Activated CD8-positive, alpha-beta memory T cell treated with anti-CD3 and anti-CD28 coated beads, Interleukin-2, amount 10 ng/mL, durations not matched to agents 7 days and 5 days (primary cell): Measurements from ENCODE around the gene RNF20. TPM values are rescaled to one million over a fixed set of nuclear protein-coding genes. Genes with fewer than 3 reads are reported as not detected.
"Not testable (repeated sequence)": the region's sequence is repeated elsewhere in the genome, so short reads cannot be mapped to it uniquely, and the experiment has no call there.

Experiments used
- ATAC-seq: fragments of 150-1000 bp; cut with Tn5 transposase; one replicate; pipeline ENCODE4 v1.10.0; 2021; ENCODE audit warnings: moderate library complexity
- CTCF ChIA-PET: fragments of 350-600 bp; sonication (Branson Sonifier 250); formaldehyde crosslinking; loops from one replicate; lab custom pipeline; 2021; ENCODE audit warnings: antibody characterized with exemption; lab: Charles Lee
- DNase-seq: peaks from one replicate; pipeline ENCODE4 v3.0.0-alpha.2; 2020
- H3K27ac Mint-ChIP-seq: one replicate; pipeline ENCODE4 v1.8.0; 2021; ENCODE audit warnings: mild to moderate bottlenecking, mixed read lengths
- H3K27me3 Mint-ChIP-seq: one replicate; pipeline ENCODE4 v1.8.0; 2021; ENCODE audit warnings: mixed read lengths
- H3K36me3 Mint-ChIP-seq: one replicate; pipeline ENCODE4 v1.8.0; 2021; ENCODE audit warnings: mild to moderate bottlenecking, mixed read lengths
- H3K4me1 Mint-ChIP-seq: one replicate; pipeline ENCODE4 v1.8.0; 2021; ENCODE audit warnings: mixed read lengths
- H3K4me3 Mint-ChIP-seq: one replicate; pipeline ENCODE4 v1.8.0; 2021; ENCODE audit warnings: mild to moderate bottlenecking, moderate library complexity, mixed read lengths
- H3K9me3 Mint-ChIP-seq: one replicate; pipeline ENCODE4 v1.8.0; 2022; ENCODE audit warnings: low read depth, mixed read lengths
- total RNA-seq, 2 experiments: library from RNA; stranded (reverse); gene quantifications; one replicate each; pipeline ENCODE4 v1.2.3, GENCODE V29; 2021

Gene RNF20
- total RNA-seq, 2 experiments from 2014 or later: 39.0 to 40.6 TPM

DNA sequence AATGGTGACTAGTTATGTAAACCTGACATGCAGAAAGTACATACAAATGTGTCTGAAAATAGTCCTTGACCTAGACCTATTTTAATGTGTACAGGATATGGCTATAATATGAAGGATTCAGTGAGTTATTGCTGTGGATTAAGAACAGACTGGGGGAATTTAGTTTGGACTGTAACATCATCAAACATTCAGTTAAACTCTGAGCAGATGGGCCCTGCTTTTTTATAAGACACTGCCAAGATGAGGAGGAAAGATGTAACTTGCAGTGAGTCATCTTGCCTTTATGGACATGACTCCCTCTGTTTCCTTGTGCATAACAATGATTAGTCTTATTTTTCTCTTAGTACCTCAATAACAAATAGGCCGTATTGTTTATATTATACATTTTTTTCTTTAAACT lies 48.9 kb downstream of the RNF20 start:
- DNase-seq (no peak), ATAC-seq (no peak)
- CTCF ChIA-PET: no interaction called here
- H3K4me3 Mint-ChIP-seq: no peak overlapping the region
- H3K27ac Mint-ChIP-seq: no peak overlapping the region
- H3K27me3 Mint-ChIP-seq: peaks cover 2% of the 10 kb centered on the region
- peaks cover 16% of the 10 kb centered on the region for H3K4me1 Mint-ChIP-seq
- H3K36me3 Mint-ChIP-seq: peaks cover 3% of the 10 kb centered on the region
- no peaks in the 10 kb centered on the region for H3K9me3 Mint-ChIP-seq

DNA sequence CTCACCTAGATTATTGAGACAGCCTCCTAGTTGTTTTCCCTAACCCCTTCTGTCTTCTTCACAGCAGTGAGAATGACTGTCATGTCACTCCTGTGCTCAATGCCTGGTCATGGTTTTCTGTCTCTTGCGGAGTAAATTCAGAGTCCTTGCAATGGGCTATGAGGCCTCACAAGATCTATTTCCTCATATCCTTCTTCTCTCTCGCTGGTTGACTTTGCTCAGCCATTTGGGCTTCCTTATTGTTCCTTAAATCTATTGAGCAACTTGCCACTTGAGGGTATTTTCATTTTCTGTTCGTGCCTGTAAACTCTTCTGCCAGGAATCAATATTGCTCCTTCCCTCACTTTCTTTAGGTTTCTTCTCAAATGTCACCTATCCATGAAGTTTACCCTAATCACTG lies 52.1 kb downstream of the RNF20 start:
- ATAC-seq (no peak), DNase-seq (no peak)
- Mint-ChIP-seq H3K36me3 (peaks cover 3% of the 10 kb centered on the region), H3K9me3 (no peaks in the 10 kb centered on the region), H3K27me3 (peaks cover 2% of the 10 kb centered on the region), H3K4me3 (no peak overlapping the region), H3K4me1 (peaks cover 16% of the 10 kb centered on the region), H3K27ac (no peak overlapping the region)
- CTCF ChIA-PET: no interaction called here

DNA sequence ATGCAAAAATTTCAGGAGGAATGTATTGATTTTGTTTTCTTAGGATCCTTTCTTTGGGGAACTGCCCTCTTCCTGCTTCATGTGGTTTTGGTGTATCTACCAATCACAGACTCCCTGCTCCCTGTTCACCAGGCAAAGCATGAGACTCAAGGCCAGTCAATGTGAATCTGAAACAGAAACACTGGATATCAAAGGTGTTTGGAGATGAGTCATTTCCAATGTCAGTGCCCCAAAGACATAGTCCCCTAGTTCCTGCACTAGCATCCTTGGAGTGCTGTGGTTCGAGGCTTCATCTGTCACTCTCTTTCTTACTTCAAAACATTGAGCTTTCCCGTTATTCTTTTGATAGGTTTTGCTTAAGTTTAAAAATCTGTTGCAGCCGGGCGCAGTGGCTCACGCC lies 53.0 kb downstream of the RNF20 start:
- CTCF ChIA-PET: no interaction called here

DNA sequence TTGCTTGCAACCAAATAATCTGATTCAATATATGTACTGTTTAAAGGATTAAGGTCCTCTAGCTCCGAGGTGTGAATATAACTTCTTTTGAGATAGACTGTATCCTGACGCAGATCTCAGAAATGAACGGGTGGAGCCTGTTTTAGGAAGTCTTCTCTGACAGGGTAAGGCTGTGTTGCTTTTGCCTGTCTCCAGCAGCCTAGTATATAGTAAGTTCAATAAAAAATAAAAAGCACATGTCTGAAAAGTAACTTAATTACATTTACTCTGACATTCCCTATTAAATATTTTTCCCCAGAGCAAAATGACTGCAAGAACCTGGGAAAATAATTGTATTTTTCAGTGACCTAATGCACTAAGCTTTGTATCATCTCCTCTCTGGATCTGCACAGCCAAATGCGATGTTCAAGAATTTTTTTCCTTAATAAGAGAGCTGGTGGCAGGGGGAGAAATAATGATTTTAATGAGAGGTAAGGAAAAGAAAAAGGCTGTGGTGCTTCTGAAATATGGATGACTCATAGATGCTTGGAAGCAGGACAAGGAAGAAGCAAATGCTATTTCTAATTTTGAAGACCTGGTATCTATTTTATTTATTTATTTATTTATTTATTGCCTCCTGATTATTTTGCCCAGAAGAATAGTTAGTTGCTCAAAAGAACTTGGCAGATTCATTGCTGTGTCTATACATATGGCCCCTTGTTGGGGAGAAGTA lies 53.8 kb downstream of the RNF20 start:
- CTCF ChIA-PET: no interaction called here
- Mint-ChIP-seq H3K36me3 (peaks cover 3% of the 10 kb centered on the region), H3K9me3 (no peaks in the 10 kb centered on the region), H3K27me3 (peaks cover 2% of the 10 kb centered on the region), H3K4me3 (no peak overlapping the region), H3K27ac (no peak overlapping the region), H3K4me1 (peaks cover 16% of the 10 kb centered on the region)
- DNase-seq (no peak), ATAC-seq (no peak)

More for the DNA sequence above, 53.0 kb downstream of the RNF20 start:
- Mint-ChIP-seq H3K4me3 (no peak overlapping the region), H3K9me3 (no peaks in the 10 kb centered on the region), H3K4me1 (peaks cover 16% of the 10 kb centered on the region), H3K27ac (no peak overlapping the region), H3K36me3 (peaks cover 3% of the 10 kb centered on the region), H3K27me3 (peaks cover 2% of the 10 kb centered on the region)
- DNase-seq (peak; percentile 59), ATAC-seq (peak; percentile 94)

DNA sequence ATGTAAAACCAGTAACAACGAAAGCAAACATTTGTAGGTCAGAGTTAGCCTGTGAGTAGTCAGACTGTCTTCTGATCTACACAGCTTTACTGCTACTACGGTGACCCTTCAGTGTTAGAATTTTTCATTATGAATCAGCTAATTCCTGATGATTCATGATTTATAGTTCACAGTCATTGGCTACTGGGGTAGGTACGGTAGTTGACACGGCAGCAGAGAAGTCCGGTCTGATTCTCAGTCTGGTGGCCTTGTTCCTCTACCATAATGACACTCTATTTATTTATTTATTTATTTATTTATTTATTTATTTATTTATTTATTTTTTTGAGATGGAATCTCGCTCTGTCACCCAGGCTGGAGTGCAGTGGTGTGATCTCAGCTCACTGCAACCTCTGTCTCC lies 56.4 kb downstream of the RNF20 start:
- H3K4me1 Mint-ChIP-seq: peaks cover 16% of the 10 kb centered on the region
- CTCF ChIA-PET, H3K27ac Mint-ChIP-seq, H3K4me3 Mint-ChIP-seq, H3K36me3 Mint-ChIP-seq, H3K9me3 Mint-ChIP-seq, H3K27me3 Mint-ChIP-seq, DNase-seq: not testable (repeated sequence)
- peak; percentile 15 for ATAC-seq

DNA sequence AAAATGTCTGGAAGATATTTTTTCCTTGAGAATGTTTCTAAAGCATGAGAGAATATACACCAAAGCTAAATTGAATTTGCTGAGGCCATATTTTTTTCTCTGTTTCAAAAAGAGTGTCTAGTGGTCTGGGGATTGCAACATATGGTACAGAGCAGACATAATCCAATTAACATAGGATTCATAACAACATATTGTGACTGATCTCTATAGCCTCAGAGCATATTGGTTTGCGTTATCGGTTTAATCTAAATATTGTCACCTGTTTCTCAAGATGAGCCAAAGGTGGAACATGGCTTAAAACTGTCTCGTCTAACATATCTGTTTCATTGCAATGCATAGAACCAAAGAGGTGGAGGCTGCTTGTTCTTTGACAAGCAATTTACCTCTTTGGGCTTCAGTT lies 57.2 kb downstream of the RNF20 start:
- no peak for DNase-seq
- Mint-ChIP-seq H3K27me3 (peaks cover 4% of the 10 kb centered on the region), H3K9me3 (no peaks in the 10 kb centered on the region), H3K4me1 (peaks cover 13% of the 10 kb centered on the region), H3K4me3 (no peak overlapping the region), H3K27ac (no peak overlapping the region), H3K36me3 (no peaks in the 10 kb centered on the region)
- CTCF ChIA-PET: no interaction called here
- no peak for ATAC-seq

DNA sequence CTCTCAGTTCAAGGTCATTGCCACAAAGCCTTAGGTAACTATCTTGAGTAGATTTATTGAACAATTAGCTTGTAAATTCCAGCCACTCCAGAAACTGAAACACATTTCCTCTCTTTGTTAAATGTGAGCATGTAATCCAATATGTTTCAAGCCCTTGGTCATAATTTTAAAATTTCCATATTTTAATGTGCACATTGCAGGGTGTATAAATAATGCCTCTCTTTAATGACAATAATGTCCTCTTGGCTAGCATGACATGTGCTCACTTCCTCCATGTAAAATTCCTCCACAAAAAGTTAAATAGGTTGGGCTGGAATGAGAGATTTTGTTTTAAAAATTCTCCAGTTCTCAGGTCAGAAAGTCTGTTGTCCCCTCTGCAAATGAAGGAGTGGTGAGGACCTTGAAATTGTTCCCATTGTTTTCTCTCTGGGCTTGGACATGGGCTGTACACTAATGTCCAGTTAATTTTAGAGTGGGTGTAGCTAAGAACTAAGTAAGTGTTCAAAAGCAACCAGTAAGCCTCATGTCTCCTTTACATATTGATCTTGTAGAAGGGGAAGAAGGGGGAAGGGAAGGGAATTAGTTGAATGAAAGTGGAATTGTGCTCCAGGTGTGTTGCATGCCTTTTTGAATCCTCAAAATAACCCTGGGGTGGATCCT lies 58.3 kb downstream of the RNF20 start:
- Mint-ChIP-seq H3K9me3 (no peaks in the 10 kb centered on the region), H3K4me1 (peaks cover 3% of the 10 kb centered on the region), H3K36me3 (no peaks in the 10 kb centered on the region), H3K27me3 (peaks cover 2% of the 10 kb centered on the region), H3K4me3 (no peak overlapping the region), H3K27ac (no peak overlapping the region)
- DNase-seq: no peak
- CTCF ChIA-PET: interaction anchor here (1.5 kb wide), 1 partner anchor 10 kb away, joined by 3 read pairs; no protein-coding TSS in a partner anchor
- ATAC-seq: no peak

DNA sequence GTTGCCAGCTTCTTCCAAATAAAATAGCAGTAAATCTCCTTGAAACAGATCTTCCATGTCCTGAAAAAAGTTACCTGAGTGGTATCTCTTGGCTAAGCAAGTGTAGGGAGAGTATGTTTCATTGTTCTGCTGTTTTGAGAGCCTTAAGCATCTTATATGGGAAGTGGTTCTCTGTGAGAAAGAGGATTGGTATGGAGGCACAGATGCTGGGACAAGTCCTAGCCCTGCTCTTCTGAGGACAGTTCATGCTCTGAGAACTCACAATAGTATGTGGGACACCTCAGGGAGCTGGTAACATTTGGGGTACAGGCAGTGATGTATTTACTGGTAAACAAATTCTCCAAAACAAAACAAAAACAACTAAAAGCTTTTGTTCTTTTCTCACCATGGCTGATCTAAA lies 59.1 kb downstream of the RNF20 start:
- Mint-ChIP-seq H3K4me3 (no peak overlapping the region), H3K4me1 (no peaks in the 10 kb centered on the region), H3K9me3 (no peaks in the 10 kb centered on the region), H3K27ac (no peak overlapping the region), H3K36me3 (no peaks in the 10 kb centered on the region), H3K27me3 (peaks cover 2% of the 10 kb centered on the region)
- ATAC-seq: no peak
- CTCF ChIA-PET: interaction anchor here (1.5 kb wide), 1 partner anchor 9 kb away, joined by 3 read pairs; no protein-coding TSS in a partner anchor
- no peak for DNase-seq

DNA sequence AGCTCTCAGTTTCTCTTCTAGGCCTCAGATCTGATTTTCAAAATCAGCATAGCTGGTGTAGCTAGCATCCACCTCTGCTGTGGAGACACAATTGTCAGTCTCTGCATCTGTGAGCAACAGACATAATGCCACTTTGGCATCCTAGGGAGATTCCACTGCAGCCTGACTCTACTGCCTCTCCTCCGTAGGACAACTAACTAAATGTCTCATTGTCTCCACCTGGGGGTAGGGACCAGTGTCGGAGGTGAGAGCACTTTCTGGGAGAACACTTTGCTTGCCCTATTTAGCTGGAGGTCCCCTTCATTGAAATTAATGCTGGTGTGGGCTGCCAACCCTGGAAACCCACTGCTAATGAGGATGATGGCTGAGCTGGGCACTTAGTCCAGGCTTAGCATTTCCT lies 59.7 kb downstream of the RNF20 start:
- Mint-ChIP-seq H3K27me3 (peaks cover 2% of the 10 kb centered on the region), H3K36me3 (no peaks in the 10 kb centered on the region), H3K4me1 (no peaks in the 10 kb centered on the region), H3K9me3 (no peaks in the 10 kb centered on the region), H3K27ac (no peak overlapping the region), H3K4me3 (no peak overlapping the region)
- ATAC-seq (no peak), DNase-seq (no peak)
- CTCF ChIA-PET: no interaction called here

DNA sequence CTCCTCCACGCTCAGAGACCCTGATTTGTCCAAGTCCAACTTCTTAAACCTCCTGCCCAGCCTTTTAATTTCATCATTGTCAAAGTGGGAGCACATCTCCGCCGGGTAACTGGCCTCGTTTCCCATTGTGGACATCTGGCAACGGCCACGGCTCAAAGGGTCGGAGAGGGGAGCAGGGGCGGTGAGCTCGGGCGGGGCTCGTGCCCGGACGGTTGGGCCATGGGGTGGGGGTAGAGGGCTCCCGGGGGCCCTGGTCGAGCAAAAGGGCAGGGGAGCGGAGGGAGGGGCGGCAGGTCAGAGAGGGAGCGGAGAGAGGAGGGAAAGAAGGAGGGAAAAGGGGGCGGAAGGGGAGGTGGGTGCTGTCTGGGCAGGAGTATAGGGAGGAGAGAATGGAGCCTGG lies 61.1 kb downstream of the RNF20 start, which contains the start of gene PPP3R2:
Gene PPP3R2, minus strand, starts transcription at position 174 of the 400 bp plus-strand sequence. Its CDS starts 48 bp downstream, at position 126.
- H3K4me1 Mint-ChIP-seq: no peaks in the 10 kb centered on the region

DNA sequence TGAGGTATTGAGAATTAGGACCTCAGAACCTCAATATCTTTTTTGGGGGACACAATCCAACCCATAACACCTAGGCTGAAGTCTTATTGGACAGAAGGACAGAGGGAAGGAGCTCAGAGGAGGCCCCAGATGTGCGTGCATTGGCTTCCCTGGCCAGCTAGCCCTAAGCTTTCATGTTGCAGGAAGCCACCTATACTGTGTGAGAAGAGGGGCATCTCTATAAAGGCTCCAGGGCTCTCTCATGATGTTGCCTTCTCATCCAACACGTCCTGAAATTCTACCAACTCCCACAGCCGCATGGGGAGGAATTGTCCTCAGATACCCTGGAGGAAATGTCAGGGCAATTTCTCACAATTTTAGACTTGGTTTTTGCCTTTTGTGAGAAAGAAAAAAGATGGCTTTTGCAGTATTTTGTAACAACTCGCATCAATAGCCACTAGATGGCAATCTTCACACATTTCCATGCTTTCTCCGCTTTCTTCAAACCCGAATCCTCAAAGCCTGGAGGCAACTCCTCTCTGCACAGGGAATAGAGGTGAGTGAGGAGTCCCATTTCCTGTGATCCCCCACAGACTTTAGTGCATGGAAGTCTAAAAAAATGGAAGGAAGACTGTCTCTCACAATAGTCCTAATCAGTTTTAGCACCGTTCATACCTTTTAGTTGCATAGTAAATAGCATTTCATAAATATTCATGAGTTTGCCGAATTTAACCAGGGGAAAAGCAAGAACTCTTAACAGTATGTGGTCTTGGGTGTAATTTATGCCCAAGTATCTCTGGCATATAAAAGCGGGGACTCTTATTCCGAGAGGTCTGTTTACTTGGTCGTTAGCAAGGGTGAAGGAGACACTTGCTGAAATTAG lies 68.5 kb downstream of the RNF20 start:
- no peaks in the 10 kb centered on the region for H3K36me3 Mint-ChIP-seq
- peaks cover 22% of the 10 kb centered on the region for H3K27me3 Mint-ChIP-seq
- H3K4me3 Mint-ChIP-seq: no peak overlapping the region
- no peak for ATAC-seq
- no peak overlapping the region for H3K27ac Mint-ChIP-seq
- DNase-seq: no peak
- no peaks in the 10 kb centered on the region for H3K9me3 Mint-ChIP-seq
- CTCF ChIA-PET: interaction anchor here (0.8 to 1.6 kb wide), 2 partner anchors 10 to 110 kb away, joined by 3 read pairs; no protein-coding TSS in a partner anchor
- H3K4me1 Mint-ChIP-seq: no peaks in the 10 kb centered on the region

More for the DNA sequence above, 61.1 kb downstream of the RNF20 start, which contains the start of gene PPP3R2:
- Mint-ChIP-seq H3K9me3 (no peaks in the 10 kb centered on the region), H3K27me3 (peaks cover 2% of the 10 kb centered on the region), H3K4me3 (no peak within 1 kb of the TSS), H3K36me3 (no peaks in the 10 kb centered on the region), H3K27ac (no peak within 1 kb of the TSS)
- DNase-seq (no peak), ATAC-seq (no peak)
- CTCF ChIA-PET: no interaction called here

DNA sequence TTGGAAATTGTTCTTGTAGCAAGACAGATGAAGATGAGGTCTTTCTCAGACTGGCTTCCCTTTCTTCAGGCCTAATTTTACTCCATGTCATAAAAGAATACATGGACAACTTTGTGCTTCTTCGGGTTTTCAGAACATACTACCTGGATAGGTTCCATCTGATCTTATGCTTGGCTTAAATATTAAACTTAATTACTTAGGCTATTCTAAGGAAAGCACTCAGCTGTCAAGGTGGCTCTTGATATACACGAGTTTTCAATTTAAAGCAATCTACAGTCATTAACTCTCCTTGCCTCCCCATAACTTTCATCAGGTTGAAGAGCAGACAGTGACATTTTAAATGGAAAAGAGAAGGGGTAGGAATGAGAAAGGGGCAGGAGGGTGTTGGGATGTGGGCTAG lies 70.6 kb downstream of the RNF20 start:
- H3K27ac Mint-ChIP-seq: no peak overlapping the region
- H3K9me3 Mint-ChIP-seq: no peaks in the 10 kb centered on the region
- no peaks in the 10 kb centered on the region for H3K4me1 Mint-ChIP-seq
- ATAC-seq (no peak), DNase-seq (no peak)
- no peaks in the 10 kb centered on the region for H3K36me3 Mint-ChIP-seq
- peaks cover 25% of the 10 kb centered on the region for H3K27me3 Mint-ChIP-seq
- CTCF ChIA-PET: no interaction called here
- no peak overlapping the region for H3K4me3 Mint-ChIP-seq

DNA sequence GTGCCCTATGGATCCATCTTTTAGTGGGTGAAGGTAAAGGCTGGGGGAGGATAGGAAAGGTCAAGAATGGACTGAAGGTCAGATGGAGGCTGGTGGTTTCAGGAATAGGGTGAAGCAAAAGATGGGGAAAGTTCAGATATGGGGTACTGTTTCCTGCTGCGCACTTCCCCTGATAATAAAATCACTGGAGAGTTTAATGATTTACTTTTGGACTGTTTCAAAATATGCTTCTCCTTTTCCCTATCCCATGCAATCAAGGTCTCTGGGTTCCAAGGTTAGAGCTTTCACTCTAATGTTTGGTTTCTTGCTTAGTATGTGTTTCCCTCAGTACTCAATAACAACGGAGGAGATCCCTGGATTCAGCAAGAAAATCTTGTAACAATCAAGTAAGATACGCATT lies 71.9 kb downstream of the RNF20 start:
- Mint-ChIP-seq H3K36me3 (no peaks in the 10 kb centered on the region), H3K9me3 (no peaks in the 10 kb centered on the region), H3K27me3 (peaks cover 21% of the 10 kb centered on the region), H3K27ac (no peak overlapping the region), H3K4me1 (no peaks in the 10 kb centered on the region), H3K4me3 (no peak overlapping the region)
- ATAC-seq (no peak), DNase-seq (no peak)
- CTCF ChIA-PET: no interaction called here
